Measurements from ENCODE around the gene CITED2.
A peak's percentile ranks its signal among the peaks of the same experiment; 100 is the strongest.

CITED2 gene

GRCh38 chr6:139386404-139386803 lies 12.0 kb upstream of the CITED2 start:
- no peak for DNase-seq (ENCODE audit: low read depth)

DNA sequence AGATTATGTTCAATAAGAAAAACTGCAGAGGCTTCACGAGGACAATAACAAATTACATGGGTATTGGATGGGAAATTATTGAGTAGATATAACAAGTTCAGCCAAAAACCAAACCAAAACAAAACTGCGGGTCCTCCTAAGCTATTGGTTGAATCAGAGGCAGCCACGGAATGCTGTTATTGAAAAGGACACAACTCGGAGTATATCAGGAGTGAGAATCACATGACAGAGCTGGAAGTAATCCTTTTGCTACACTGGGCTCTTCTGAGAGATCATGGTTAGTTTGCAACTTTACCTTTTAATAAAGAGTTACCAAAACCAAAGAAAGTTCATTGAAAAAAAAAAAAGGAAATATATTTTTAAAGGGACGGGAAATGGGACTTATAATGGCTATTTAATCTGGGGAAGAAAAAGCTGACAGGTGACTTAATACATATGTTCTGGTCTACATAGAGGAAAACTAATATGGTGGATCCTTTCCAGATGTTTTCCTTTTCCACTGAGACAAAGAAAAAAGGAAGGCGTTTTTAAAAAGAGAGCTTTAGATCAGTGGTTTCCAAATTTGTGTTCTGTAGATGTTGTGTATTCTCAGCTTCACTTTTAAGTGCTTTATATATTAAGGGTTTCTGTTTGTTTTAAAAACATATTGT lies 6.9 kb upstream of the CITED2 start:
- DNase-seq (ENCODE audit: low read depth) = no peak

- DNase-seq (ENCODE audit: low read depth) = no peak
Observed at GRCh38 chr6:139380611-139381010, 6.2 kb upstream of the CITED2 start.

- DNase-seq (ENCODE audit: low read depth) = no peak
Observed at GRCh38 chr6:139380168-139380567, 5.7 kb upstream of the CITED2 start.

DNA sequence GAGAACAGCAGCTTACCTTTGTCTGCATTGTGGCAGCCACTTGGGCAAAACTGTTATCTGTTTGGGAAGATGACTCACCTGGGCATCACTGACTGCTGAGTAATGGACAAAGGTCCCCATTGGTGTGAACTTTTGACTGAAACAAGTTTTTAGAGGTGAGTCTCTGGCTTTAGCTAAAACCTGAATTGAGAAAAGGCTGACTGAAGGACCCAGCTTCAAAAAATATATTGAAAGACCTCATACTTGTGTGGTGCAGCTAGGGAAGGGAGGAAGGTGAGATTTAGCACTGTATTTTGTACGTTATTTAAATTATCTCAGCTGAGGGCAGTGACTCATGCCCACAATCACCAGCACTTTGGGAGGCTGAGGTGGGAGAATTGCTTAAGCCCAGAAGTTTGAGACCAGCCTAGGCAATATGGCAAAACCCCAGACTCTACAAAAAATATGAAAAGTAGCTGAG lies 4.5 kb upstream of the CITED2 start:
- no peak for DNase-seq (ENCODE audit: low read depth)

DNA sequence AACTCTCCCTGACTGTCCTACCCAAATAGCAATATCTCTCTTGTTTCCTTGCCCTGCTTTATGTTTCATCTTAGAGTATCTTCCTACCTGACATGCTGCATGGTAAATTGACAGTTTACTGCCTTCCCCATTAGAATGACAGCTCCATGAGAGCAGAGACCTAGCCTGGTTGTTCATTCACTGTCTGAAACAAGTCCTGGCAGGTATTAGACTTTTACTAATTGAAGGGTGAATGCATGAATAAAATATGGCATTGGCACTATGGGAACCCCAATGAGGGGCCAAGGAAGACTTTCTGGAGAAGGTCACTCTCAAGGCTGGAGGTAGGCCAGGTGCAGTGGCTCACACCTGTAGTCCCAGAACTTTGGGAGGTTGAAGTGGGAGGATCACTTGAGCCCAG lies 3.8 kb upstream of the CITED2 start:
- DNase-seq (ENCODE audit: low read depth) = no peak

- peak; percentile 48 for DNase-seq (ENCODE audit: low read depth)
Observed at GRCh38 chr6:139376604-139377218, 2.3 kb upstream of the CITED2 start.

DNA sequence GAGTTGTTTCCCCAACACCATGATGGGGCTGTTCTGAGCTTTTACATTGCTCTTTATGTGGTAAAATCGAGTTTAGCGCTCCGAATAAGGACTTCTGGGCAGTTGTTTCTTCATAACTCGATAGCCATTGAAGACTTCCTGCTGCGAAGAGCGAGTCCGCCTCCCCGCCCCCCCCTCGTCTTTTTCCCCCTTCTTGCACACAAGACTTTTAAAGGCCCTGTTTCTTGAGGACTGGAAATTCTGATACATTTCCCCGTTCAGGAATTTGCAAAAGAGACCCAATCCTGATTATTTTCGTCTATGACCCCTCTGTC lies 1.5 kb upstream of the CITED2 start:
- no peak for DNase-seq (ENCODE audit: low read depth)

GRCh38 chr6:139375226-139376016 lies 973 bp upstream of the CITED2 start:
- peak; percentile 98 for DNase-seq (ENCODE audit: low read depth)

- DNase-seq (ENCODE audit: low read depth) = peak; percentile 36
Observed at GRCh38 chr6:139373928-139374356, 506 bp downstream of the CITED2 start.

DNA sequence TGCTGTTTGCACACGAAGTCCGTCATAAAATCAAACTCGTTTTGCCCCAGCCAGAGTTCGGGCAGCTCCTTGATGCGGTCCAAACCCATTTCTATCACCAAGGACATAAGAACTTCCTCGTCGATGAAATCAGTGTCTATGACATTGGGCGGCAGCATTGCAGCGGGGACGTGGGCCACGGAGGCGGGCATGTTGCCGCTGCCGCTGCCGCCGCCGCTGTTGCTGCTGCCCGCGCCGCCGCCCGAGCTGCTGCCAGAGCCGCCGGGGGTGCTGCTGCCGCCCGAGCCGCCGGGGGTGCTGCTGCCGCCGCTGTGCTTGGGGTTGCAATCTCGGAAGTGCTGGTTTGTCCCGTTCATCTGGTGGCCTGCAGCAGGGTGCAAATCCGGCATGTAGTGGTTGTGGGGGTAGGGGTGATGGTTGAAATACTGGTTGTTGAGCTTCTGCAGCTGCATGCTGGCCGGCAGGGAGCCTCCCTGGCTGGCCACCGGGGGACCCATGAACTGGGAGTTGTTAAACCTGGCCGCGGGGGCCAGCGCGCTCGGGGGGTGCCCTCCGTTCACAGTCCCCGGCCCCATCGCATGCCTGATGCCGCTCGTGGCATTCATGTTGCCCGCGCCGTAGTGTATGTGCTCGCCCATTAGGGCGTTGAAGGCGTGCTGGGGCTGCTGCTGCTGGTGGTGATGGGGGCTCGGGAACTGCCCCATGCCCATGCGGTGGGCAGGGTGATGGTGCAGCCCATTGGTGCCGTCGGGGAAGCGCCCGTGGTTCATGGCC lies 1.1 kb downstream of the CITED2 start:
- peak; percentile 11 for DNase-seq (ENCODE audit: low read depth)

GRCh38 chr6:139372326-139373153 lies 1.9 kb downstream of the CITED2 start:
- DNase-seq (ENCODE audit: low read depth) = no peak

DNA sequence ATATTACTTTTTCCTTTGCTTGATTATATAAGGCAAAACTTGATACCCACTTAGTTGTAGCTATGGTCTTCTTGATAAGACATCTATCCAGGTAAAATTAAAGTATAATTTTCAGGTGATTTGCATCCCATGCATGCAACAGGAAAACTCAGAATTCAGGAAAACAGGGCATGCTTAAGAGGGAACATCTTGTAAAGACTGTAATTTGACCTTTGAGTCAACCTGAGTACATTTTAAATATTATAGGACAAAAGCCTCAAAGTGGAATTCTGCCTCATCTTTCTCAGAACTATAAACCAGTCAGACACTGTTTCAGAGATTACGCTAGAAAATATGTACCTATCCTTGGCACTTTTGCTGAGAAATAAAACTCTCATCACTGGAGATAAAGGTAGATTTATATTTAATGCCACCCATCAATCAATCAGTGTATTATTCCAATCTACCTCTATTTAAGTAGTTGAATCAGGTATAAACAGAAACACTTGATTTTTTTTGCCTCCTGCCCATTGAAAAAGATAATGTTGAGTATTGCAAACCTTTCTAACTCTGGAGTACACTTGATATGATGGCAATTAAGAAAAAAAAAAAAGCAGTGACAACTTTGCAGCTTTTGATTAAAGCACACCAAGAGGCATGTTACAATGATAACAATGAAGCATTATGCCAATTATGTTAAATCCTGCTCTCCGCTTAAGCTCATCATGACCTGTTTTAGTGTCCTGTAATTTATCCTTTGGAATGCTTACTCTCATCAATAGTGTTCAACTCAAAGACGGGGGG lies 2.8 kb downstream of the CITED2 start:
- DNase-seq (ENCODE audit: low read depth) = peak; percentile 43

GRCh38 chr6:139370999-139371345 lies 3.5 kb downstream of the CITED2 start:
- no peak for DNase-seq (ENCODE audit: low read depth)

DNA sequence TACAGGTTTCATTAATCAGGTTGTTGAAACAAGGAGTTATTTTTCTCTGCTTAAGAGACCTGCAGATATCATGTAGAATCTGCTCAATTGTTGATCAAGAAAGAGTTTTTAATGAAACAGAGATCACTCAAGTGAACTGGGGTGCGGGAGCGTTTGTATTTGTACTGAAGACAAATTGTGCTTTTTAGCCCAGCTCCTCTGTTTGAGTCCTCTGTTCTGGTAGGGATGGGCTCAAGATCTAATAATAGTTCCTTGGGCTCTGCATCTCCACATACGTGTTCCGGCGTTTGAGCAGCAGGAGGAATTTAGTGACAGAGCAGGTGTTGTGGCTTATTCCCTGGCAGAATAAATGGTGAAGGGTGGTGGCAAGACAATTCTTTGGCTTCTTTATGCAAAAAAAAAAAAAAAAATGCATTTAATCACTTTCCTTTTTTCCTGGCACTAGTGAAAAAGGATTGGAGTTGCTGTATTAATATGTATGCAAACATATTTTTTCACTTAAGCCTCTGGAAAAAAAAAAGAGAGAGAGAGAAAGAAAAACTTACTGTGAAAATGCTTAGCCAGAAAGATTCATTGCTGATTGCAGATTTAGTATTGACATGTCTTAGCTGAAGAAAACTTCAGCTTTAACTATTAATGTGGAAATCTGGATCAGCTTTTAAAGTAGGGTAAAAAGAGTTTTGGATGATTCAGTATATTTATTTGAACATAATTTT lies 4.0 kb downstream of the CITED2 start:
- peak; percentile 82 for DNase-seq (ENCODE audit: low read depth)

DNA sequence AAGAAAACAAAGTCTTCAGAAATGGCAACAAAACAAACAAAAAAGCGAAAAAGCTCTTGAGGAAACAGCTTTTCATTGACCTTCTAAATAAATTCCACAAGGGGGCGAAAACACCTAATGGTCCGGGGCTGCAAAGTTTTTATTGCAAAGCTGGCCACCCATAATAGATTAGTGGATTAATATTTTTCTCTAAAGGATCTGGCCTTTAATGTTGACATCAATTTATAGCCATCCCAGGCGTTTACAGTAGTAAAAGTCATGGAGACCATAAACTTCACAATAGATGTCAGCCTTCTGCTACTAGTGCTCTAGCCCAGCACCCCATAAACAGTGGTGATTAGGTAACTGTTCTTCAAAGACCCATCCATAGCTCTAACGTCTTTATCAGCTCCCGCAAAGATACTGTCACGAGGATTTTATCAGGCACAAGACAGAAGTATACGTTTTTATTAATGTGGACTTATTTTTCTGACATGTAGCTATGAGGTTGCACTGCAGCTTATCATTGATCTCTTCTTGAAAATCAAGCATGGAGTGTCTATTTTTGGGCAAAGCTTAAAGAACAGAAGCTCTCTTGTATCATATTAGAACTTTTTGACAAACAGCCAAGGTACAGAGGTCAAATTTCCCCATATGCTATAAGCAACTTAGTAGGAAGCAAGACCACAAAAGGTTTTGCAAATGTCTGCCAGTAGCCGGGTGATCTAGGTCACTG lies 4.7 kb downstream of the CITED2 start:
- DNase-seq (ENCODE audit: low read depth) = peak; percentile 76

- DNase-seq (ENCODE audit: low read depth) = peak; percentile 23
Observed at GRCh38 chr6:139369068-139369467, 5.4 kb downstream of the CITED2 start.

DNA sequence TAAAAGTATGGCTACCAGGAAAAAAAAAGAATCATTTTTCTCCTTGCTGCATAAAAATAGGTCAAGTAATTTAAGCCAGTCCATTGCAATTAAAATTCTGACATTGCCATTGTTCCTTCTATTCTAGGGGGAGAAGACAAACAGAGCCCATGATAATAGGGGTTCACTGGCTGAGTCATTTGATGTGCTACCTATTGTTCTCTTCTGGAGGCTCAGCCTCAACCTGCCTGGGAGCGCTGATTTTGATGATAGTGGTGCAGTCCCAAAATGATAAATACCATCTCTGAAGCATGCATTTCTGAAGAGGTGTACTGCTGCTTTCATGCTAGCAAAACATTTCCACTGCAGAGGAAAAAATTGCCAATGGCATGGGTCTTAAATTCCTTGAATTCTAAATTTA lies 5.8 kb downstream of the CITED2 start:
- no peak for DNase-seq (ENCODE audit: low read depth)

- no peak for DNase-seq (ENCODE audit: low read depth)
Observed at GRCh38 chr6:139367810-139368351, 6.6 kb downstream of the CITED2 start.
